Keratinocyte (primary cell): ENCODE data around the gene NRF1.

ENCODE experiments used
- CTCF ChIP-seq, 3 experiments: IDR thresholded peaks in 1 of 3; conservative IDR thresholded peaks in 1 of 3; optimal IDR thresholded peaks in 1 of 3; 2 replicates in 2 of 3; 3 replicates in 1 of 3; pipeline versions ENCODE3 to v1.5.1; 2011; ENCODE audit warnings: low read length in 3 of 3, mild to moderate bottlenecking in 3 of 3, moderate library complexity in 2 of 3, control low read depth in 1 of 3, inconsistent platforms in 1 of 3; ENCODE audit not compliant: insufficient read depth in 2 of 3; ENCODE audit errors: extremely low read depth in 1 of 3
- EZH2 ChIP-seq: IDR thresholded peaks from one replicate; pipeline ENCODE4 v1.6.1; 2012; ENCODE audit warnings: inconsistent platforms, mild to moderate bottlenecking, low read length, moderate library complexity

DNA sequence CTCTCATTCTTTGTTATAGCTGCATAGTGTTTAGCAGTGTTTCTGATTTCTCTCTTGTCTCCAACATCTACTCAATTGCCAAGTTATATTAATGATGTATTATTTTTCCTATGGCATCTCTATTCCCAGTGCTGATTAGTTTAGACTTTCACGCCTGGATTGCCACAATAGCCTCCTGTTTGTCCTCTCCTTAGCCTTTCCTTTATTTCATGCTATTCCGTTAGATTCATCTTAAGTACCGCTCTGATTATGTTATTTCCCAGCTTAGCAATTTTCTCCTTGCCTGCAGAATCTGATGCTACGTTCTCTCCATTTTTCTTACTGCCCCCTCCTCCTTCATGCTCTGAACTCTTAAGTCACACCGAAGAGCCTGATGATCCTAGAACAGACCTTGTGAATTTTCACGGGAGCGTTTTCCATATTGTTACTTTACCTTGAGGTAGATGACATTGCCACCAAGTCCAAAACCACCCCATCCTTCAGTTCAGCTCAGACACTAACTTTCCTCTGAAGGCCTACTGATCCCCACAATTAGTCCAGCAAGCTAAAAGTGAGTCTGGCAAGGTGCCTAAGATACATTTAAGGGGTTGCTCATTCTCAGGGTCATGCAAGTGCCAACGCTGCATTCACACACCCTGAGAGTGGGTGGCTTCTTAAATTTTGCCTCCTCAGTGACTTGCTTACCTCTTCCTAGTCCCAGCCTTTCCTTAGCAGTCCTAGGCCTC is 6.6 kb upstream of the NRF1 start:
- TF ChIP-seq CTCF (optimal IDR thresholded peaks at IDR 0.05 in 1 of 3, IDR thresholded peaks at IDR 0.05 in 1 of 3, conservative IDR thresholded peaks at IDR 0.05 in 1 of 3; ENCODE audit: extremely low read depth in 1 of 3, insufficient read depth in 2 of 3, low read length in 3 of 3) (no peak), EZH2 (no peak)
